ENCODE results near the gene PTX4. TPM values are rescaled to one million over a fixed set of nuclear protein-coding genes. Genes with fewer than 3 reads are reported as not detected.
"Not testable (repeated sequence)": the region's sequence is repeated elsewhere in the genome, so short reads cannot be mapped to it uniquely, and the experiment has no call there.

PTX4 gene
- total RNA-seq, 1 experiment from 2014 or later: not detected

DNA sequence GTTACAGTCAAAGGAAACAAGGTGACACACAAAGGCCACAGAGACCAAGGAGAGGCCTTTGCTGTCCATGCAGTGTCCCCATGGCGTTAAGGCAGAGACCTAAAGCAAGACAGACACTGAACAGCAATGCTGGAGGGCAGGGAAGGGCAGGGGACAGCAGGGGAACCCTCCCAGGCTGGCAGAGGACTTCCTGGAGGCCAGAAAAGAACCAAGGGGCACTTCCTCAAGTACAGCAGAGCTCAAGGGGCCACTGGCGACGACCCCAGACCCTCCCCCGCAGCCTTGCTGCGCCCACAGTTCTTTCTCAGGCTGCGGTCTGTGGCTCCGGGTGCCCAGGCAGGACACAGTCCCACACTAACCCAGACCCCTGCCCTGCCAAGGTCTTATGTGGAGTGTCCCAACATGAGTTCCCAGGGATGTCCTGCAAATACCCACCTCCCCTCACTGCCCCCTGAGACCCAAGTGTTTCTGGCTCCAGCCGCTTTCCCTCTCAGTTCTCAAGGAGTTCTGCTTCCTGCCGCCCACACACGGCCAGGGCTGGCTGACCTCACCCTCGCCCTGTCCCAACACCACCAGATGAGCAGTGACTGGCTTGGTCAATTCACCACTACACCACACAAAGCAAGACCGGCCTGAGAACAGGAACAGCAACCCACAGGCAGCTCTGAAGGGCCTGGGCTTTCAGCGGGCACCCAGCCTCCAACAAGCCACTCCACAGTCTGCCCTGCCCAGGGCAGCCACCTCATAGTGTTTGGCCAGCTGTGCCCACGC, 18.1 kb downstream of the PTX4 start:
- H3K4me1 Mint-ChIP-seq (ENCODE audit: low read depth, unreplicated experiment): no peaks in the 10 kb centered on the region
- Histone ChIP-seq H3K4me1 (peaks cover 4% of the 10 kb centered on the region; the same call in 1 of the 2 replicates), H3K9me3 (no peaks in the 10 kb centered on the region), H3K36me3 (ENCODE audit: control insufficient read depth, insufficient read depth, low read length) (no peaks in the 10 kb centered on the region; the same call in 1 of the 2 replicates), H3K4me3 (ENCODE audit: low read depth, low read length) (no peak overlapping the region), H3K27me3 (replicated peaks; ENCODE audit: control insufficient read depth, insufficient read depth, low read length) (no peaks in the 10 kb centered on the region)
- POLR2A ChIA-PET: no interaction called here
- H3K4me3 Mint-ChIP-seq (ENCODE audit: unreplicated experiment): no peak overlapping the region
- peaks cover 6% of the 10 kb centered on the region for H3K36me3 Mint-ChIP-seq (ENCODE audit: insufficient read depth, unreplicated experiment)
- H3K27ac Mint-ChIP-seq (ENCODE audit: unreplicated experiment): no peak overlapping the region
- CTCF ChIA-PET: no interaction called here
- intact Hi-C loops (cut with micrococcal nuclease; ENCODE audit: unreplicated experiment): loop anchor here (10.0 kb wide), 1 partner anchor 46 kb away; the partner anchor contains the start of gene UQCC4
- no peak for DNase-seq
- BruUV-seq (replicated peaks): no TSS peak
- TF ChIP-seq, protein P1, sequence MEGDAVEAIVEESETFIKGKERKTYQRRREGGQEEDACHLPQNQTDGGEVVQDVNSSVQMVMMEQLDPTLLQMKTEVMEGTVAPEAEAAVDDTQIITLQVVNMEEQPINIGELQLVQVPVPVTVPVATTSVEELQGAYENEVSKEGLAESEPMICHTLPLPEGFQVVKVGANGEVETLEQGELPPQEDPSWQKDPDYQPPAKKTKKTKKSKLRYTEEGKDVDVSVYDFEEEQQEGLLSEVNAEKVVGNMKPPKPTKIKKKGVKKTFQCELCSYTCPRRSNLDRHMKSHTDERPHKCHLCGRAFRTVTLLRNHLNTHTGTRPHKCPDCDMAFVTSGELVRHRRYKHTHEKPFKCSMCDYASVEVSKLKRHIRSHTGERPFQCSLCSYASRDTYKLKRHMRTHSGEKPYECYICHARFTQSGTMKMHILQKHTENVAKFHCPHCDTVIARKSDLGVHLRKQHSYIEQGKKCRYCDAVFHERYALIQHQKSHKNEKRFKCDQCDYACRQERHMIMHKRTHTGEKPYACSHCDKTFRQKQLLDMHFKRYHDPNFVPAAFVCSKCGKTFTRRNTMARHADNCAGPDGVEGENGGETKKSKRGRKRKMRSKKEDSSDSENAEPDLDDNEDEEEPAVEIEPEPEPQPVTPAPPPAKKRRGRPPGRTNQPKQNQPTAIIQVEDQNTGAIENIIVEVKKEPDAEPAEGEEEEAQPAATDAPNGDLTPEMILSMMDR (IDR thresholded peaks at IDR 0.05; ENCODE audit: insufficient read depth in 1 of 2, low read depth in 1 of 2, low read length in 1 of 2, severe bottlenecking in 1 of 2, unreplicated experiment in 1 of 2): no peak
- H3K27me3 Mint-ChIP-seq (ENCODE audit: insufficient read depth, unreplicated experiment): no peaks in the 10 kb centered on the region
- H3K9me3 Mint-ChIP-seq (ENCODE audit: unreplicated experiment): no peaks in the 10 kb centered on the region

DNA sequence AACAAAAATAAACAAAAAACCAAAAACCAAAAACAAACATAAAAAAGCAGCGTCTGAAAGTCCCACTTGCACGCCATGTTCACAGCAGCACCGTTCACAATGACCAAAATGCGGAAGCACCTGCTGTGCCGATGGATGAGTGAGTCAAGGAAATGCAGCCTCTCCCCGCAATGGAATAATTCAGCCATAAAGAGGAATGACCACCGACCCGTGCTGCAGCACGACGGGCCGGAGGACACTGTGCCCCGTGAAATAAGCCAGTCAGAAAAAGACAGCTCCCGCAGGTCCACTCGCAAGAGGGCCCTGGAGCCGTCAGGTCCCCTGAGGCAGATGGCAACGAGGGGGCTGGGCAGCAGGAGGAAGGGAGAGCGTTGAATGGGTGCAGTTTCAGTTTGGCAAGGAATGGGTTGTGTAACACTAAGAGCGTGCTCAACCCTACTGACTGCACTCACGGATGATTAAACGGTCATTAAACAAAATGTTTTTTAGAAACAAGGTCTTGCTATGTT, 19.0 kb downstream of the PTX4 start:
- CTCF ChIA-PET: no interaction called here

DNA sequence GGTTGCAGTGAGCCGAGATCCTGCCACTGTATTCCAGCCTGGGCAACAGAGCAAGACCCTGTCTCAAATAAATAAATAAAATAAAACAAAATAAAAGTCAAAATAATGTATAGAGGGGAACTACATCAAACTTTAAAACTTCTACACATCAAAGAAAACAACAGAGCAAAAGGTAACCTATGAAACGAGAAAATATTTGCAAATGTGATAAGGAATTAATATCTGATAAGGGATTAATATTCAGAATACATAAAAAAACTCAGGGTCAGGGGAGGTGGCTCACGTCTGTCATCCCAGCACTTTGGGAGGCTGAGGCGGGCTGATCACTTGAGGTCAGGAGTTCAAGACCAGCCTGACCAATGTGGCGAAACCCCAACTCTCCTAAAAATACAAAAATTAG, 19.6 kb downstream of the PTX4 start:
- H3K4me1 ChIP-seq; H3K36me3 ChIP-seq (ENCODE audit: control insufficient read depth, insufficient read depth, low read length); intact Hi-C loops (cut with micrococcal nuclease; ENCODE audit: unreplicated experiment); H3K9me3 ChIP-seq; POLR2A ChIA-PET; DNase-seq; H3K27me3 Mint-ChIP-seq (ENCODE audit: insufficient read depth, unreplicated experiment); H3K27me3 ChIP-seq (replicated peaks; ENCODE audit: control insufficient read depth, insufficient read depth, low read length); H3K9me3 Mint-ChIP-seq (ENCODE audit: unreplicated experiment); H3K27ac Mint-ChIP-seq (ENCODE audit: unreplicated experiment); CTCF ChIA-PET; H3K4me3 Mint-ChIP-seq (ENCODE audit: unreplicated experiment); BruUV-seq (replicated peaks); H3K36me3 Mint-ChIP-seq (ENCODE audit: insufficient read depth, unreplicated experiment); H3K4me3 ChIP-seq (ENCODE audit: low read depth, low read length); H3K4me1 Mint-ChIP-seq (ENCODE audit: low read depth, unreplicated experiment): not testable (repeated sequence)

More for the DNA sequence above, 19.0 kb downstream of the PTX4 start:
- Mint-ChIP-seq H3K9me3 (ENCODE audit: unreplicated experiment) (no peaks in the 10 kb centered on the region), H3K27ac (ENCODE audit: unreplicated experiment) (no peak overlapping the region), H3K27me3 (ENCODE audit: insufficient read depth, unreplicated experiment) (no peaks in the 10 kb centered on the region), H3K4me3 (ENCODE audit: unreplicated experiment) (no peak overlapping the region), H3K36me3 (ENCODE audit: insufficient read depth, unreplicated experiment) (peaks cover 6% of the 10 kb centered on the region), H3K4me1 (ENCODE audit: low read depth, unreplicated experiment) (no peaks in the 10 kb centered on the region)
- BruUV-seq (replicated peaks): no TSS peak
- H3K36me3 ChIP-seq (ENCODE audit: control insufficient read depth, insufficient read depth, low read length): no peaks in the 10 kb centered on the region; the same call in 1 of the 2 replicates
- intact Hi-C loops (cut with micrococcal nuclease; ENCODE audit: unreplicated experiment): loop anchor here (10.0 kb wide), 1 partner anchor 45 kb away; the partner anchor contains the start of gene UQCC4
- TF ChIP-seq, protein P1 (IDR thresholded peaks at IDR 0.05; ENCODE audit: insufficient read depth in 1 of 2, low read depth in 1 of 2, low read length in 1 of 2, severe bottlenecking in 1 of 2, unreplicated experiment in 1 of 2): no peak
- DNase-seq: no peak
- H3K9me3 ChIP-seq: no peaks in the 10 kb centered on the region
- POLR2A ChIA-PET: no interaction called here
- H3K4me1 ChIP-seq: peaks cover 4% of the 10 kb centered on the region; the same call in 1 of the 2 replicates
- H3K27me3 ChIP-seq (replicated peaks; ENCODE audit: control insufficient read depth, insufficient read depth, low read length): no peaks in the 10 kb centered on the region
- no peak overlapping the region for H3K4me3 ChIP-seq (ENCODE audit: low read depth, low read length)
